Measurements from ENCODE around the gene PBXIP1. TPM values are rescaled to one million over a fixed set of nuclear protein-coding genes. Genes with fewer than 3 reads are reported as not detected.

PBXIP1 gene
- total and polyA plus RNA-seq, 2 of the 13 experiments (the other 11 are each of a cell fraction or from before 2014, with no cell fraction given): 16.3 to 31.9 TPM

GRCh38 chr1:154970631-154971340 is 14.9 kb upstream of the PBXIP1 start, which contains the start of gene SHC1 (continued):
- no peak for TF ChIP-seq ZNF770 (CRISPR knock-in tag; IDR thresholded peaks at IDR 0.05)
- TF ChIP-seq RFXAP (CRISPR knock-in tag; IDR thresholded peaks at IDR 0.05; ENCODE audit: borderline replicate concordance): no peak

GRCh38 chr1:154969860-154970452 is 14.1 kb upstream of the PBXIP1 start:
- DNase-seq (ENCODE audit: low spot score) (no peak), ATAC-seq (no peak), FAIRE-seq (no peak)
- H3K79me2 ChIP-seq (ENCODE audit: insufficient read depth, low read length): peaks cover 44% of the 10 kb centered on the region
- no peak overlapping the region for H2AFZ ChIP-seq (ENCODE audit: low read length)
- 46% methylated on average over 14 of the region's 22 CpGs for WGBS (ENCODE audit: low lambda C conversion rate)
- H3K27me3 ChIP-seq (ENCODE audit: control insufficient read depth in 1 of 2, insufficient read depth in 2 of 2, low read length in 2 of 2): no peaks in the 10 kb centered on the region; a peak in 1 of 5 replicates
- intact Hi-C loops (cut with micrococcal nuclease; ENCODE audit: unreplicated experiment): loop anchor here (1.0 kb wide), 1 partner anchor 47 kb away; no protein-coding TSS in a partner anchor
- CTCF ChIA-PET (ENCODE audit: low intra/inter-chr PET ratio, low total read pairs): no interaction called here
- H4K20me1 ChIP-seq (ENCODE audit: insufficient read depth, low read length): no peaks in the 10 kb centered on the region
- POLR2A ChIA-PET: interaction anchor here (0.9 to 6.6 kb wide), 18 partner anchors 8 to 635 kb away, joined by 3 to 148 read pairs (median 5); partner anchors contain the start of genes FLAD1, LENEP, PBXIP1 and PMVK
- peak overlapping the region; percentile 100 for H3K4me2 ChIP-seq (ENCODE audit: low read depth, low read length)
- peak overlapping the region; percentile 100 for H3K27ac ChIP-seq (ENCODE audit: extremely low read length, insufficient read depth, low read length)
- H3K9ac ChIP-seq (ENCODE audit: insufficient read depth, low read depth, low read length): peak overlapping the region; percentile 63
- peaks cover 18 to 39% of the 10 kb centered on the region in 2 experiments; a peak in 4 of 5 replicates for H3K36me3 ChIP-seq (replicated peaks in 1 of 2; ENCODE audit: control insufficient read depth in 1 of 2, insufficient read depth in 2 of 2, low read length in 2 of 2)
- H3K9me3 ChIP-seq (ENCODE audit: low read length): no peaks in the 10 kb centered on the region
- H3K4me1 ChIP-seq (ENCODE audit: insufficient read depth, low read length): peaks cover 65% of the 10 kb centered on the region
- BruUV-seq (replicated peaks): no TSS peak
- peak overlapping the region; percentile 51 to 75 (median 59) for H3K4me3 ChIP-seq (replicated peaks in 1 of 3; ENCODE audit: insufficient read depth in 1 of 3, low read depth in 2 of 3, low read length in 3 of 3)
- in situ Hi-C loops (cut with HindIII; ENCODE audit: extremely low pct_ligation_motif_present, low pct_unique_long_range_greater_than_20kb): no loop called here
- TF ChIP-seq KAT2B (IDR thresholded peaks at IDR 0.05; ENCODE audit: borderline replicate concordance, low read depth, low read length) (no peak), ZSCAN9 (CRISPR knock-in tag; IDR thresholded peaks at IDR 0.05; ENCODE audit: borderline replicate concordance) (no peak), ZNF160 (CRISPR knock-in tag; IDR thresholded peaks at IDR 0.05) (no peak), AGO2 (optimal IDR thresholded peaks at IDR 0.05; ENCODE audit: low read depth, low read length) (peak; percentile 55), MLXIP (CRISPR knock-in tag; IDR thresholded peaks at IDR 0.05; ENCODE audit: borderline replicate concordance) (no peak), ARID2 (CRISPR knock-in tag; IDR thresholded peaks at IDR 0.05; ENCODE audit: borderline replicate concordance) (no peak), HBP1 (CRISPR knock-in tag; IDR thresholded peaks at IDR 0.05; ENCODE audit: low read depth) (0 out of 2 replicates have a peak, but pooled peaks have one; percentile 4), ZNF33A (CRISPR knock-in tag; IDR thresholded peaks at IDR 0.05; ENCODE audit: borderline replicate concordance) (no peak), ZNF513 (CRISPR knock-in tag; conservative IDR thresholded peaks at IDR 0.05) (no peak), CCAR2 (optimal IDR thresholded peaks at IDR 0.05; ENCODE audit: low read depth, low read length) (no peak)
